Erythroblast (primary cell): ENCODE results near the gene PIK3R4.

ENCODE experiments used
- DNase-seq, 2 experiments: peaks; one replicate each; lab custom pipeline; 2025; lab: John Stamatoyannopoulos, UW
- GATA1 ChIP-seq: IDR thresholded peaks from 2 replicates; pipeline ENCODE4 v1.6.1; 2011; ENCODE audit warnings: low read depth, mild to moderate bottlenecking, control low read depth, low read length, moderate library complexity
- POLR2A ChIP-seq: IDR thresholded peaks from 2 replicates; pipeline ENCODE4 v1.6.1; 2011; ENCODE audit warnings: mild to moderate bottlenecking, low read length

Gene PIK3R4

GRCh38 chr3:130731817-130732216 lies 14.8 kb downstream of the PIK3R4 start:
- DNase-seq, result no peak
- TF ChIP-seq POLR2A (no peak), GATA1 (no peak)

- TF ChIP-seq GATA1 (no peak), POLR2A (no peak)
- DNase-seq, result no peak
Observed at GRCh38 chr3:130729154-130729553, 17.5 kb downstream of the PIK3R4 start.

- no peak for DNase-seq
- TF ChIP-seq GATA1 (no peak), POLR2A (no peak)
Observed at GRCh38 chr3:130728037-130728436, 18.6 kb downstream of the PIK3R4 start.

- TF ChIP-seq GATA1, result no peak
- TF ChIP-seq POLR2A, result no peak
- DNase-seq, result no peak
Observed at GRCh38 chr3:130725746-130726145, 20.9 kb downstream of the PIK3R4 start.

- DNase-seq, result no peak
- no peak for TF ChIP-seq POLR2A
- TF ChIP-seq GATA1, result no peak
Observed at GRCh38 chr3:130715616-130716015, 31.0 kb downstream of the PIK3R4 start.

GRCh38 chr3:130712718-130713423 lies 33.8 kb downstream of the PIK3R4 start:
- DNase-seq, result no peak
- TF ChIP-seq POLR2A (no peak), GATA1 (no peak)

GRCh38 chr3:130711565-130712324 lies 34.9 kb downstream of the PIK3R4 start:
- no peak for DNase-seq
- TF ChIP-seq POLR2A, result no peak
- TF ChIP-seq GATA1, result no peak

GRCh38 chr3:130709671-130710070 lies 37.0 kb downstream of the PIK3R4 start:
- DNase-seq, result no peak
- TF ChIP-seq GATA1, result no peak
- TF ChIP-seq POLR2A, result no peak

GRCh38 chr3:130707902-130708601 lies 38.6 kb downstream of the PIK3R4 start:
- TF ChIP-seq POLR2A (no peak), GATA1 (no peak)
- no peak for DNase-seq

- no peak for DNase-seq
- no peak for TF ChIP-seq POLR2A
- TF ChIP-seq GATA1, result no peak
Observed at GRCh38 chr3:130705501-130705900, 41.1 kb downstream of the PIK3R4 start.

GRCh38 chr3:130702985-130703384 lies 43.6 kb downstream of the PIK3R4 start:
- DNase-seq, result no peak
- TF ChIP-seq POLR2A (no peak), GATA1 (no peak)

GRCh38 chr3:130700541-130700940 lies 46.1 kb downstream of the PIK3R4 start:
- DNase-seq, result no peak
- TF ChIP-seq POLR2A, result no peak

GRCh38 chr3:130699765-130700164 lies 46.9 kb downstream of the PIK3R4 start:
- TF ChIP-seq POLR2A (no peak), GATA1 (no peak)
- DNase-seq, result peak; percentile 56 to 64

- TF ChIP-seq GATA1 (no peak), POLR2A (no peak)
- DNase-seq, result no peak
Observed at GRCh38 chr3:130693314-130693713, 53.3 kb downstream of the PIK3R4 start.
